ENCODE results near the gene CNTFR. TPM values are rescaled to one million over a fixed set of nuclear protein-coding genes. Genes with fewer than 3 reads are reported as not detected.

CNTFR gene
- total RNA-seq, 5 donors from 2014 or later (not counting 1 experiment from before 2014, with no cell fraction given): not detected

Other genes starting within 250 kb of the CNTFR start
- gene MYORG, start 212.8 kb downstream of the CNTFR start, total RNA-seq: 1 to 10 TPM in 3 of 5 donors, under 1 TPM in 2; 0.72 to 2.3 (median 1.6) TPM
- 10 to 100 TPM; 10.7 to 20.7 (median 18.7) TPM for gene FAM219A, start 131.2 kb downstream of the CNTFR start, total RNA-seq
- gene DNAI1, start 130.9 kb downstream of the CNTFR start, total RNA-seq: not detected
- under 1 TPM in 2 of 5 donors, not detected in 3; 0.32 to 0.35 TPM for gene ENHO, start 66.7 kb downstream of the CNTFR start, total RNA-seq
- gene RPP25L, start 22.4 kb upstream of the CNTFR start, total RNA-seq: 10 to 100 TPM in 4 of 5 donors, 1 to 10 TPM in 1; 9.3 to 28.6 (median 22.5) TPM
- 10 to 100 TPM; 60.8 to 82.9 (median 69.0) TPM for gene DCTN3, start 30.8 kb upstream of the CNTFR start, total RNA-seq
- gene ARID3C, start 39.3 kb upstream of the CNTFR start, total RNA-seq: under 1 TPM in 1 of 5 donors, not detected in 4; 0.38 TPM
- 10 to 100 TPM; 27.7 to 65.9 (median 60.9) TPM for gene SIGMAR1, start 48.1 kb upstream of the CNTFR start, total RNA-seq
- gene GALT, start 57.0 kb upstream of the CNTFR start, total RNA-seq: 100 to 1,000 TPM; 177 to 255 (median 215) TPM
- gene IL11RA, start 62.5 kb upstream of the CNTFR start, total RNA-seq: 100 to 1,000 TPM; 166 to 220 (median 180) TPM
- gene CCL27, start 72.9 kb upstream of the CNTFR start, total RNA-seq: not detected
- not detected for gene CCL19, start 101.6 kb upstream of the CNTFR start, total RNA-seq
- under 1 TPM in 2 of 5 donors, not detected in 3; 0.32 to 0.60 TPM for gene CCL21, start 120.4 kb upstream of the CNTFR start, total RNA-seq

All from T-cell (primary cell).